WERI-Rb-1 (cell line): ENCODE data around the gene FXYD4.
A peak's percentile ranks its signal among the peaks of the same experiment; 100 is the strongest.

ENCODE experiments used
- DNase-seq: peaks from one replicate; pipeline ENCODE4 v3.0.0-alpha.2; 2020
- H3K27ac ChIP-seq: fragments of 250-450 bp; sonication (Bioruptor Pico); 2 replicates; pipeline ENCODE4 v1.5.1; 2020; ENCODE audit warnings: mild to moderate bottlenecking, moderate library complexity
- H3K27me3 ChIP-seq: fragments of 250-450 bp; sonication (Bioruptor Pico); 2 replicates; pipeline ENCODE4 v1.5.1; 2021; ENCODE audit warnings: mild to moderate bottlenecking, low read depth, moderate library complexity; ENCODE audit not compliant: insufficient read depth, severe bottlenecking
- H3K36me3 ChIP-seq: fragments of 250-450 bp; sonication (Bioruptor Pico); 2 replicates; pipeline ENCODE4 v1.5.1; 2020; ENCODE audit warnings: mild to moderate bottlenecking, moderate library complexity
- H3K4me3 ChIP-seq: 2 replicates; pipeline ENCODE4 v1.5.1; 2011; ENCODE audit warnings: low read depth, mild to moderate bottlenecking, control low read depth, low read length
- H3K9me3 ChIP-seq: fragments of 250-450 bp; sonication (Bioruptor Pico); 2 replicates; pipeline ENCODE4 v1.5.1; 2021; ENCODE audit warnings: mild to moderate bottlenecking, moderate library complexity; ENCODE audit not compliant: severe bottlenecking
- TF ChIP-seq, protein P1 (sequence below): IDR thresholded peaks from 2 replicates; pipeline ENCODE4 v1.5.1; 2011; ENCODE audit warnings: low read depth, mild to moderate bottlenecking, control low read depth, inconsistent platforms, low read length

The FXYD4 gene

DNA sequence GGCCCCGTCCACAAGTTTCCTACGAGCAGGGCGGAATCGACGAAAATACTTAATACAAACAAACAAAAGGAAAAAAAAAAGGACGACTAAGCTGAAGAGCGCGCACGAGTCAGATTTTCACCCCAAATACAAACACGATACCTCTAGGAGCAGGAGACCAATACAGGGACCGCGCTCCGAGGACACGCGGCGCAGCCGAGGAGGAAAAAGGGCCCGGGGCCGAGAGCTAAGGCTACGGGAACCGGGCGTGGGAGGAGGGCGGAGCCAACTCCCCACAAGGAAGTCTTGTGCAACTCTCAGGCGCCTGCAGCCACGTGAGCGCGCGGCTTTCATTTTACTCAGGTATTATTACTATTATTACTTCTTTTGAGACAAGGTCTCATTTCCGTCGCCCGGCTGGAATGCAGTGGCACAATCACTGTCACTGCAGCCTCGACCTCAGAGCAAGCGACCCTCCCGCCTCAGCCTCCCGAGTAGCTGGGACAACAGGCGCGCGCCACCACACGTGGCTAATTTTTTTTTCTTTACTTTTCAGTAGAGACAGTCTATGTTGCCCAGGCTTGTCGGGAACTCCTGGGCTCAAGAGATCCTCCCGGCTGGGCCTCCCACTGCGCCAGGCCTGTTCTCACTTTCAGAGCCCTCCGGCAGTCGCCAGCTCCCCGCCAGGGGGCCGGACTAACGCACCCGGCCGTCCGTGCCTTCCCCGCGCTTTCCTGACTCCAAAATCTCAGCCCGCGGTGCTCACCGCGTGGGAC lies 36.3 kb downstream of the FXYD4 start:
- TF ChIP-seq, protein P1, sequence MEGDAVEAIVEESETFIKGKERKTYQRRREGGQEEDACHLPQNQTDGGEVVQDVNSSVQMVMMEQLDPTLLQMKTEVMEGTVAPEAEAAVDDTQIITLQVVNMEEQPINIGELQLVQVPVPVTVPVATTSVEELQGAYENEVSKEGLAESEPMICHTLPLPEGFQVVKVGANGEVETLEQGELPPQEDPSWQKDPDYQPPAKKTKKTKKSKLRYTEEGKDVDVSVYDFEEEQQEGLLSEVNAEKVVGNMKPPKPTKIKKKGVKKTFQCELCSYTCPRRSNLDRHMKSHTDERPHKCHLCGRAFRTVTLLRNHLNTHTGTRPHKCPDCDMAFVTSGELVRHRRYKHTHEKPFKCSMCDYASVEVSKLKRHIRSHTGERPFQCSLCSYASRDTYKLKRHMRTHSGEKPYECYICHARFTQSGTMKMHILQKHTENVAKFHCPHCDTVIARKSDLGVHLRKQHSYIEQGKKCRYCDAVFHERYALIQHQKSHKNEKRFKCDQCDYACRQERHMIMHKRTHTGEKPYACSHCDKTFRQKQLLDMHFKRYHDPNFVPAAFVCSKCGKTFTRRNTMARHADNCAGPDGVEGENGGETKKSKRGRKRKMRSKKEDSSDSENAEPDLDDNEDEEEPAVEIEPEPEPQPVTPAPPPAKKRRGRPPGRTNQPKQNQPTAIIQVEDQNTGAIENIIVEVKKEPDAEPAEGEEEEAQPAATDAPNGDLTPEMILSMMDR = peak; percentile 56
- peak; percentile 80 for DNase-seq
- Histone ChIP-seq H3K27ac (peak overlapping the region; percentile 95), H3K4me3 (peak overlapping the region; percentile 88), H3K36me3 (peaks cover 36% of the 10 kb centered on the region), H3K27me3 (no peaks in the 10 kb centered on the region), H3K9me3 (peaks cover 5% of the 10 kb centered on the region)

DNA sequence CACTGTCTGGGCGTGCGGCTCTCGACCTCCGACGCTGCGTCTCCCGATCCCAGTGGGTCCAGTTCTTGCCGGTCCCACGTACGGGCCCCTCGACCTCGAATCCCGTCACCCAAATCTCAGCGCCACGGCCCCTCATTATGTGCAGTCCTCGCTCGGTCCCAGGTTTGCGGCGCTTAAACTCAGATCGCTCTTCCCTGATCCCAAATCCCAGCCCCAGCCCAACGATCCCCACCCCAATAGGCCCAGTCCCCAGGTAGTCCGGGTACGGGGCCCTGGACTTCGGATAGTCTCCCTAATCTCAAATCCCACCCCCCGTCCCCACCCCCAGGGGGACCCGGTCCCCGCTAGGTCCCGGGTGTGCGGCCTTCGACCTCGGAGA lies 36.9 kb downstream of the FXYD4 start:
- TF ChIP-seq, protein P1 = no peak

DNA sequence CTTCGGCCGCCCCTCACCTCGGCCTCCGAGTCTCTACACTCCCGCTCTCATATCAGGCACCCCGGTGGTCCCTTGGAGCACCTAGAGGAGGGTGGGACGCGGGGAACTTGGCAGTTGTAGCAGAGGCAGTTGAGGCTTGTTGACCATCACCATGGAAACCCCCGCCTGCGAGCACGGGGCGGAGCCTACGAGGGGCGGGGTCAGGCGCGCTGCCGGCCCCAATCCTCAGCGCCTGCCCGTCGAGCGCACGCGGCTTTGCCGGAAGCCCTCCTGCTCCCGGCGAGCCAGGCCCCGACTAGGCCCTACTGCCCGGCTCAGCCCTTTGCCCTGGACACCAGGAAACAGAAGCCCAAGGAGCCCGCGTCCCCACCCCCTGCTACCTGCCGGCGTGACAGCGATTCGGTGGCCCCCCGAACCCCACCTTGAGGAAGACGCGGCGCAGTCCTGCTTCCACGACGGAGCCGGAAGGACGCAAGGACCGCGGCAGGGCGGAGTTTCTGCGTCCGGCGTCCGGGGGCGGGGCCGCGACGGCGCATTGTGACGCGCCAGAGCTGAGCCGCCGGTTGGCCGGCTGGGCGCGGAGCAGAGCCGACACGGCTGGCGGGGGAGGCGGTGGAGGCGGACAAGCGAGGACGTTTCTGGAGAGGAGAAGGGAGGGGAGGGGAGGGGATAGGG lies 37.4 kb downstream of the FXYD4 start, which contains the start of gene HNRNPF:
HNRNPF (minus strand) TSS at position 477 of the 675 bp plus-strand sequence. CDS start 21,302 bp downstream, outside the sequence.
- Histone ChIP-seq H3K36me3 (peaks cover 25% of the 10 kb centered on the region), H3K27ac (peak within 1 kb of the TSS; percentile 95), H3K4me3 (peak within 1 kb of the TSS; percentile 88), H3K9me3 (peaks cover 5% of the 10 kb centered on the region), H3K27me3 (no peaks in the 10 kb centered on the region)
- TF ChIP-seq, protein P1 = no peak
- DNase-seq = peak; percentile 94

More for the DNA sequence above, 36.9 kb downstream of the FXYD4 start:
- peak overlapping the region; percentile 95 for H3K27ac ChIP-seq
- H3K4me3 ChIP-seq = peak overlapping the region; percentile 88
- H3K9me3 ChIP-seq = peaks cover 5% of the 10 kb centered on the region
- no peak for DNase-seq
- no peaks in the 10 kb centered on the region for H3K27me3 ChIP-seq
- H3K36me3 ChIP-seq = peaks cover 30% of the 10 kb centered on the region

- Histone ChIP-seq H3K27me3 (no peaks in the 10 kb centered on the region), H3K9me3 (peaks cover 5% of the 10 kb centered on the region), H3K4me3 (peak overlapping the region; percentile 88), H3K36me3 (peaks cover 21% of the 10 kb centered on the region), H3K27ac (peak overlapping the region; percentile 95)
- no peak for DNase-seq
- TF ChIP-seq, protein P1 = no peak
These were observed 38.1 kb downstream of the FXYD4 start for GRCh38 chr10:43409385-43410109.

DNA sequence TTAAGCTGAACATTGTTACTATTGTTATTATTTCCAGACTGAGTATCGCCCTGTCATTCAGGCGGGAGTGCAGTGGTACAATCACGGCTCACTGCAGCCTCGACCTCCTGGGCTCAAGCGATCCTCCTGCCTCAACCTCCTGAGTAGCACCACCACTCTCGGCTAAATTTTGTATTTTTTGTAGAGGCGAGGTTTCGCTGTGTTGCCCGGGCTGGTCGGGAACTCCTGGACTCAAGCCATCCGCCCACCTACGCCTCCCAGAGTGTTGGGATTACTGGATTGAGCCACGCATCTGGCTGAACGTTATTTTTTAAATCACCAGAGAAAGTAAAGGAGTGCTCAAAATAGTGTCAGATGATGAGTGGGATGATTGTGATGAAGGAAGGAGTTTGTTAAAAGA lies 38.9 kb downstream of the FXYD4 start:
- Histone ChIP-seq H3K36me3 (peaks cover 18% of the 10 kb centered on the region), H3K27ac (no peak overlapping the region), H3K27me3 (no peaks in the 10 kb centered on the region), H3K4me3 (no peak overlapping the region), H3K9me3 (peaks cover 5% of the 10 kb centered on the region)
- DNase-seq = no peak
- TF ChIP-seq, protein P1 = no peak
